SK-MEL-5 (cell line): ENCODE measurements around the gene BAIAP2. TPM values are rescaled to one million over a fixed set of nuclear protein-coding genes. Genes with fewer than 3 reads are reported as not detected.

Source experiments
- DNase-seq: peaks from one replicate; pipeline ENCODE4 v3.0.0-alpha.2; 2016; ENCODE audit warnings: low read depth, low spot score
- in situ Hi-C: cut with HindIII; loops from 2 replicates; pipeline ENCODE4 v1.10.0; 2016; ENCODE audit warnings: low sequenced_read_pairs, high pct_unique_total_duplicates, low pct_unique_long_range_greater_than_20kb
- total RNA-seq: library from RNA; depleted of rRNA; stranded (reverse); fragments of >200 nt; shearing (Covaris generic); gene quantifications from 2 replicates; pipeline ENCODE4 v1.2.3, GENCODE V29; 2014

Gene BAIAP2
- total RNA-seq, 1 experiment from 2014 or later: 26.7 TPM

DNA sequence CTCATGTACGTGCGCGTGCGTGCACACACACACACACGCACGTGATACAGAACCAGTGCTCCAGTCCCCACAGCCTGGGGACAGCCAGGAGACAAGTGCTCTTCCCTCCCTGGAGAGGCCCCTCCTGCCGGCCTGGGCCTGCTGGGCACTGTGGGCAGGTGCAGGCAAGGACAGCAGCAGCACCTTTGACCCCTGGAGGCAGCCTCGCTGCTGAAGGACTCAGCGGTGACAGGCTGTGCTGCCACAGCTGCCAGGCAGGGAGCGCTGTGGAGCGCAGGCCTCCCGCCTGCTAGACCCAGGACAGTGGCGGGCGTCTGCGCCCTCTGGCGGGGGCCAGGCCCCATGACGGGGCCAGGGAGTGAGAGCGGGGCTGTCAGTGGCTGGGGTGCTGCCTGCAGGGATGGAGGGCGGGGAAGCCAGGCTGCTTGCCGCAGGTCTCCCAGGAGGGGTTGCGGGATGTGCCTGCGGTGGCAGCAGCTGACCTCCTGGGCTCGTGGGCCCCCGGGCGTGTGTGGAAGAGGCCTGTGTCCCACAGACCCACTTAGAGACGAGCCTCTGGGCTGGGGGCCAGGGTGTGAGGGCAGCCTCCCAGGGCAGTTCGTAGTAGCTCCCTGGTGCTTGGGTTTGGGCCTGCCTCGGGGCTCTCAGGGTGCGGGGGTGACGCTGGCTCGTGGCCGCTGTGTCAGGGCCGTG lies 66.8 kb downstream of the BAIAP2 start:
- DNase-seq: peak; percentile 93
- in situ Hi-C loops: loop anchor here (25.0 kb wide), 1 partner anchor 89 kb away; no protein-coding TSS in a partner anchor

DNA sequence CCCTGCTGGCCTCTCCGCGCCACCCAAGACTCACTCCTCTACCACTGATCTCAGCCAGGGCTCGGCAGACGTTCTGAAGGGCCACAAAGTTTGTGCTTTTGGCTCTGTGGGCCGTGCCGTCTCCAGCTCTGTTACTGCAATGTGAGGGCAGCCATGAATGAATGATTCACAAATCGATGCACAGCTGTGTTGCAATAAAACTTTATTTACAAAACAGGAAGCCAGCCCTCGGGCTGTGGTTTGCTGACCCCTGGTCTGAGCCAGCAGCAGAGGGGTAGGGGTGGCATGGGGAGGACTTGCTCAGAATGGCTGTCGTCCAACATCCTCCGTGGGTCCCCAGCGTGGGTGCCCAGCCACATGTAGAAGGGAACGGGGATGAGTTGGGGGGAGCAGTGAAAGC lies 67.4 kb downstream of the BAIAP2 start:
- in situ Hi-C loops: loop anchor here (25.0 kb wide), 1 partner anchor 90 kb away; no protein-coding TSS in a partner anchor
- no peak for DNase-seq

- in situ Hi-C loops: loop anchor here (25.0 kb wide), 1 partner anchor 91 kb away; no protein-coding TSS in a partner anchor
- no peak for DNase-seq
Measured at GRCh38 chr17:81102869-81103268, 67.9 kb downstream of the BAIAP2 start.

- in situ Hi-C loops: loop anchor here (25.0 kb wide), 1 partner anchor 91 kb away; no protein-coding TSS in a partner anchor
- DNase-seq: no peak
Measured at GRCh38 chr17:81103379-81103778, 68.4 kb downstream of the BAIAP2 start.

DNA sequence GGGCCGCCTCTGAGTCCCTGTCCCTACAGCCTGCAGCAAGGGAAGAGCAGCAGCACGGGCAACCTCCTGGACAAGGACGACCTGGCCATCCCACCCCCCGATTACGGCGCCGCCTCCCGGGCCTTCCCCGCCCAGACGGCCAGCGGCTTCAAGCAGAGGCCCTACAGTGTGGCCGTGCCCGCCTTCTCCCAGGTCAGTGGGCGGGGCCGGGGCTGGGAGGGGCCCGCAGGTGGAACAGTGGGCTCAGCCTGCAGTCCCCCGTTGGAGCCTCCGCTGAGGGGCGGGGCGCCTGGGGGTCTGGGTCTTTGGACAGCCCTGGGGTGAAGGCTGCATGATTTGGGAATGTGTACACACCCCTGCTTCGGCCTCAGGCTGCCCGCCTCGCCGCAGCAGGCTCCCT lies 71.8 kb downstream of the BAIAP2 start:
- no peak for DNase-seq
- in situ Hi-C loops: loop anchor here (25.0 kb wide), 1 partner anchor 94 kb away; no protein-coding TSS in a partner anchor

- in situ Hi-C loops: loop anchor here (25.0 kb wide), 1 partner anchor 96 kb away; no protein-coding TSS in a partner anchor
- no peak for DNase-seq
Measured at GRCh38 chr17:81108220-81108619, 73.3 kb downstream of the BAIAP2 start.

DNA sequence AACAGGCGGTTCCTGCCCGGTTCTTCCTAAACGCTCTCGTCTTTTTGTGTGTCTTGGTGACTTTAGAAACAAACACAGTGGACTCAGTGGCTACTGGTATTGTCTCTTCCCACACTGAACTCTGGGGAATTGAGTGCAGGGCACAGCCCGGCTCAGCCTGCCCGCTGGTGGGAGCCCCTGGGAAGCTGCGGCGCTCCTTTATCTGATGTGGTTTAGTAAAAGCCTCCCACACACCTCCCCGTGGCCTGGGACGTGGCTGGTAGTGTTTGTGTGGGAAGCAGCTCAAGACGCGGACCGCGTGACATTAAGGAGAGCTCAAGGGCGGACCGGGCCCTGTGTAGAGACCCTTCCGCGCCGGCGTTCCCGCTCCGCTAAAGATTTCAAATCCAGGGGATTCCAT lies 75.0 kb downstream of the BAIAP2 start:
- in situ Hi-C loops: loop anchor here (25.0 kb wide), 1 partner anchor 98 kb away; no protein-coding TSS in a partner anchor
- DNase-seq: no peak

GRCh38 chr17:81110488-81111040 lies 75.6 kb downstream of the BAIAP2 start:
- in situ Hi-C loops: loop anchor here (25.0 kb wide), 1 partner anchor 98 kb away; no protein-coding TSS in a partner anchor
- DNase-seq: no peak

DNA sequence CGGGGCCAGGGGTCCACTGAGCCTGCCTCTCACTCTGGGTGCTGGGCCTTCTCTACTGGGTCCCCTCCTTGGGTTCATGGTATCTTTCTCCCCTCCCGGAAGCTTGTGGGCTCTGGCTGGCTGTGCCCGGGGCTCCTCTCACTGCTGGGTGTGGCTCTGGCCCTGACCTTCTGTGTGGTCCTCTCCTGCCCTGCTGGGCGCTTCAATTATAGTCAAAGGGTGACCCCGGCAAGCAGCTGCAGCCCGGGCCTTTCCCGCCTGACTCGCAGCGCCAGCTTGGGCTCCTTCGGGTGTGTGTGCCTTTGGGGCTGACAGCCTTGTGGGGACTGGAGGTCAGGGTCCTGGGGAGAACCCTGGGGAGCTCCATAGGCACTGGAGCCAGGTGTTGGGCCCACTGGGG lies 76.1 kb downstream of the BAIAP2 start:
- no peak for DNase-seq
- in situ Hi-C loops: loop anchor here (25.0 kb wide), 1 partner anchor 99 kb away; no protein-coding TSS in a partner anchor

- no peak for DNase-seq
- in situ Hi-C loops: loop anchor here (25.0 kb wide), 1 partner anchor 100 kb away; no protein-coding TSS in a partner anchor
Measured at GRCh38 chr17:81112450-81112849, 77.5 kb downstream of the BAIAP2 start.

DNA sequence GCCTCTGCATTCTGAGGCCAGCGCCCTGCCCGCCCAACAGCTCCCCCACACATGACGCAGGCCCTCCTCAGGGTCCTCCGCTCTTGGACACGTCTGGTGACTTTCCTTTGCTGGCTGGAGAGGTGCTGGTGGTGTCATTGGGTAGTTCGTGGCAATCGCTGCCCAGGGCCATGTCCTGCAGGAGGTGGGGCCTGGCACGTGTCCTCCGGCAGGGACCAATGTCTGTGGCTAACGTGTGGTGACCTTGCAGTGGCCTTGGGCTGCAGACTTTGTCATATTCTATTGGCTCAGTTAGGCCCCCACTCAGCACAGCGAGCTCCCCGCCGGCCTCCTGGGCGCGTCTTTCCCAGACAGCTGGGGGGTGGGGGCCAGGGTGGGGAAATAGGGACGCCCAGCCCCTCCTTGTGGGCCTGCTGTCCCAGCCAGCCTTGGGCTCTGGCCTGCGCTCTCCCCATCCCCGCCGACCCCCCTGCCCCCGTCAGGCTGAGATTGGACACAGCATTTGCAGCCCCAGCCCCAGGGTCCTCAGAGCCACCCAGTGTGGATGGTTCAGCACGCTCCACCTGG lies 78.3 kb downstream of the BAIAP2 start:
- in situ Hi-C loops: loop anchor here (25.0 kb wide), 1 partner anchor 101 kb away; no protein-coding TSS in a partner anchor
- DNase-seq: no peak

GRCh38 chr17:81114351-81115093 lies 79.6 kb downstream of the BAIAP2 start:
- DNase-seq: no peak
- in situ Hi-C loops: loop anchor here (25.0 kb wide), 1 partner anchor 102 kb away; no protein-coding TSS in a partner anchor

DNA sequence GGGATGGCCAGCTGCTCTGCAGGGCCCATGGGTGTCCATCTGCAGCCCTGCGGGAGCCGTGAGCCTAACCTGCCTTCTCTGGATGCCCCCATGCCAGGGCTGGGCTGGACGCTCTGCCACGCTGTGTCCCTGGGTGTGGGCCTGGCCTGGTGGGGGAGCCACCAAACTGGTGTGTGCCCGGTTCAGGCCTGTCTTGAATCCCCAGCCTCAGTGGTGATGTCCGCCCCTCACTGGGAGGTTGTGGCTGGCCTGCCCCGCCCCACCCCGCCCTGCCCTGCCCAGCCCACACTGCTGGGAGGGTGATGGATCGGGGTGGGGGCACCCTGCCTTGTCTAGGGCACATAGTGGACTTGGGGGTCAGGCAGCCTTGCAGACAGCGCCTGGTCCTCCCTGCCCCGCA lies 80.3 kb downstream of the BAIAP2 start:
- in situ Hi-C loops: loop anchor here (25.0 kb wide), 1 partner anchor 103 kb away; no protein-coding TSS in a partner anchor
- no peak for DNase-seq

DNA sequence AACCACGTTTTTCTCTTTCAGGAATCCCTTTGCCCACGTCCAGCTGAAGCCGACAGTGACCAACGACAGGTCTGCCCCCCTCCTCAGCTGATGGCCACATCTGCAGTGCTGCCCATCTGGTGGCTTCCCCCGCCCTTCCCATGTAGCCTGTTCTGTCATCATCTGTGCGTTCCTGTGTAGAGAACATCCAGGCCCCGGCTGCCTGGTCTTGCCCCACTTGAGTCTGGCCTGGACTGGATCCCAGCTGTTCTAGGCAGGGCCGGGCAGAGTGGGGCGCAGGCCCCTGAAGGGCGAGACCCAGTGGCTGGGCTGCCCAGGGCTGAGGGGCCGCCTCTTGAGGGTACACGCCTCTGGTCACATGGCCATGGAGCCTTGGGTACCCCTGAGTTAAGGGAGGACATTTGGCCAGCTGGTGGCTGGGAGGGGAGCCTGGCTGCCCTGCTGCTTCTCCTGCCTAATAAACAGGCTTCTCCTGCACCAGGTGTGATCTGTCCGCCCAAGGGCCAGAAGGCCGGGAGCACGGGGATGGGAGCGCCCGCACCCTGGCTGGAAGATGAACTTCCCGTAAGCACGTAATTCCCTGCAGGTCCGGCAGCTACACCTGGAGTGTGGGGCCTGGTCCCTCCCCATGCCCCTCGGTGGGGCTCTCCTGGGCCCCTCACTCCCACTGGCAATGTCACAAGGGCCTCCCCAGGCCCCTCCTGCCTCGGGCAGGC lies 81.0 kb downstream of the BAIAP2 start:
- no peak for DNase-seq
- in situ Hi-C loops: loop anchor here (25.0 kb wide), 1 partner anchor 104 kb away; no protein-coding TSS in a partner anchor

DNA sequence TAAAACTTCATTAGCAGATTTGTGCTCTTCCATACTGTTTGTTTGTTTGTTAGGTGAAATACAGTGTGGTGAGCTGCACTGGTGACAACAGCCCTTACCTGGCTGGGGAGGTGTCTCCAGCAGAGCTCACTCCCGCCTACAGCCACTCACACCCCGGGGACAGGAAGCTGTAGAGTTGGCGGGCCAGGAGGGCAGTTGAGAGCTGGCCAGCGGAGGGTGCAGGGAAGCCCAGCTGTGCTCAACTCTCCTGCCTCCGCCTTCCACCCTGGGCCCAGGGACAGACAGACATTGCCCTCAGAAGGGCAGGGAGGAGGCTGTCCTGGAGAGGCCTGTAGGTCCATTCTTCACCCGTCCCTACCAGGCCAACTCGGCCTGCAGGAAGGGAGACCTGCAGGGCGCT lies 81.8 kb downstream of the BAIAP2 start:
- no peak for DNase-seq
- in situ Hi-C loops: loop anchor here (25.0 kb wide), 1 partner anchor 104 kb away; no protein-coding TSS in a partner anchor

DNA sequence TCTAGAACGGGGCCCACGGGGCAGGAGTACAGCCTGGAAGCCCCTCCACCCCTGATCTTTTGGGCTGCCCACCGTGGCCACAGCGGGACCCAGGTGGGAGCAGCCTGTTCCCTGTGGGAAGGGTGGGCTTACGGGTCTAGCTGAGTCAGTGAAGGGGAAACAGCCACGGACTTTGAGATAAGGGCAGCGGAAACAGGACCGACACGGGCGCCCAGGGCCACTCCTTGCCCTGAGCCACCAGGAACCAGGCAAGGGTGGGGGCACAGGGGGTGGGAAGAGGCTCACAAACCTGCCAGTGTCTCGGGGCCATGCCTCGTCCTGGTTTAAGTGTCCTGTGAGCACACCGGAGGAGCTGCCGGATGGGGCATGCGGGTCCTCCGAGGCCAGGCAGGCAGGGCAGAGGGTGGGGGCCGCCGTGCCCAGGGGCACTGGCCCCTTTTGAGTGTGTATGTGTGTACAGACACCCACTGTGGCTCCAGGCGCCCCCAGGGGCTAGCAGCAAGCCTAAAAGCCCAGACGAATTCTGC lies 82.8 kb downstream of the BAIAP2 start:
- in situ Hi-C loops: loop anchor here (25.0 kb wide), 1 partner anchor 105 kb away; no protein-coding TSS in a partner anchor
- no peak for DNase-seq
